ENCODE measurements around the gene CUL4A.

Gene CUL4A

DNA sequence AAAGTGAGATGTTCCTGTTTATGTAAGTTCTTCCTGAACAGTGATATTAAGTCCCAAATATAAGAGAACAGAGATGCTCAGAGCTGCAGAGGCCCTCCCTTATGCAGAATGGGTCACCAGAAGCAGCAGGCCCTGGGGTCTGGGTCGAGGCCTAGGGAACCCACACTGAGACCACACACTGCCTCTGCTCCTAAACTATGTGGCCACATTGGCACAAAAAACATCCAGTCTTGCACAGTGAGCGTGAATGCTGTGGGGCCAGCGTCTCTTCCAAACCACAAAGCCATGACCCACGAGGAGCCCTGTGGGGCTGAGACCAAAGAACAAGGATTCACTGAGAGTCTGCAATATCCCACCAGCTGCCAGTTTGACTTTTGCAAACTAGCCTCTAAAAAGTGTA lies 27.4 kb upstream of the CUL4A start:
- no peak for DNase-seq

DNA sequence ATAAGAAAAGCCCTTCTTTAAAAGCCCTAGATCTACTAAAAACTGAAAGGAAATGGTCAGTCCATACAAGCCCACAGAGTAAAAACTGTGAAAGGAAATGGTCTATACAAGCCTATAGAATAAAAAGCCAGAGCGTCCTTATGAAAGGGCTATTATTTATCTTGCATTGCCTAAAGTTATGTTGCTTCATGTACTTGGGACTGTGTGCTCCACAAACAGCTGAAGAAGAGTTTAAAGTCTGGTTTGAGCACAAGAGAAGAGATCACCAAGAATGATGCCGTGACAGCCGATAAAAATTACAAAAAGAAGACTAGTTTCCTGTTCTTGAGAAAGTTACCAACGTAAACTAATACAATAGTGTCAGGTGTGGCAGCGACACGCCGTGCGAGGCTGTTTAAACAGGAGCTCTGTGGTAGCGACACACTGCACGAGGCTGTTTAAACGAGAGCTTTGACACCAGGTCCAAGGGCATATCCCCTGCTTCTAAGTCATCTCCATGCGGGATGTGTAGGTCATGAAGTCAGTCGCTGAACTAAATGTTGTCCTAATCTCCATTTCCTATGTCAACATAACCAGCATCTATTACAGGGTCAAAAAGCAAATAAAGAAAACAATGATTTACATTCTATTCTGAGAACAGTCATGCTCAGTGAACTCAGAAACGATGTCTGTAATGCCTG lies 25.8 kb upstream of the CUL4A start:
- no peak for DNase-seq

DNA sequence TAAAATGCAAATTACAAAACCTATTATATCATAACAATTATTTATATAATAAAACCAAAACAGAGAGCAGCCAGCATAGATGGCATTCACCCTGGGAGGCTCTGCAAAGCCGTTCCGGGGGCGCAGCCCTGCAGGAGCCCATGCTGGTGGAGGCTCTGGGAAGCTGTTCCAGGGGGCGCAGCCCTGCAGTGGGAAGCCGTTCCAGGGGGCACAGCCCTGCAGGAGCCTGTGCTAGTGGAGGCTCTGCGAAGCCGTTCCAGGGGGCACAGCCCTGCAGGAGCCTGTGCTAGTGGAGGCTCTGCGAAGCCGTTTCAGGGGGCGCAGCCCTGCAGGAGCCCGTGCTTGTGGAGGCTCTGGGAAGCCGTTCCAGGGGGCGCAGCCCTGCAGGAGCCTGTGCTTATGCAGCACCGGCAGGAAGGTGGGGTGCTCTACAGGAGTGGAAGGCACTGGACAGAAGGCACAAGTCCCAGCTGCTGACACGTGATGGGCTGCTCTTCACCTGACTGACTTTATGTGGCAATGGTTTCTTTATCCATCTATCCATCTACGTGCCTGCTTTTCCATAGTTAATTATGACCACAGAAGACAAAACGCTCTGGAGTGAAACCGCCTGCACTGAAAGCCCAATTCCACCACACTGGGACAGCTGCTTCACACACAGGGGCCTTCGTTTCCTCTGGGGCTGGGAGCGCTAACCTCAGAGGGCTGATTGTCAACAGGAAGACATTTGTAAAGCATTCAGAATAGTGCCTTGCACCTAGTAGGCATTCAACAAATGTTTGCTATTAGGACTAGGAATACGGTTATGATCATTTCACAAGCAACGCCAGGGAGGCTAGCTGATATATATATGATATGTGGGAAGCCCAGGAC lies 24.6 kb upstream of the CUL4A start:
- DNase-seq, result peak; percentile 37

DNA sequence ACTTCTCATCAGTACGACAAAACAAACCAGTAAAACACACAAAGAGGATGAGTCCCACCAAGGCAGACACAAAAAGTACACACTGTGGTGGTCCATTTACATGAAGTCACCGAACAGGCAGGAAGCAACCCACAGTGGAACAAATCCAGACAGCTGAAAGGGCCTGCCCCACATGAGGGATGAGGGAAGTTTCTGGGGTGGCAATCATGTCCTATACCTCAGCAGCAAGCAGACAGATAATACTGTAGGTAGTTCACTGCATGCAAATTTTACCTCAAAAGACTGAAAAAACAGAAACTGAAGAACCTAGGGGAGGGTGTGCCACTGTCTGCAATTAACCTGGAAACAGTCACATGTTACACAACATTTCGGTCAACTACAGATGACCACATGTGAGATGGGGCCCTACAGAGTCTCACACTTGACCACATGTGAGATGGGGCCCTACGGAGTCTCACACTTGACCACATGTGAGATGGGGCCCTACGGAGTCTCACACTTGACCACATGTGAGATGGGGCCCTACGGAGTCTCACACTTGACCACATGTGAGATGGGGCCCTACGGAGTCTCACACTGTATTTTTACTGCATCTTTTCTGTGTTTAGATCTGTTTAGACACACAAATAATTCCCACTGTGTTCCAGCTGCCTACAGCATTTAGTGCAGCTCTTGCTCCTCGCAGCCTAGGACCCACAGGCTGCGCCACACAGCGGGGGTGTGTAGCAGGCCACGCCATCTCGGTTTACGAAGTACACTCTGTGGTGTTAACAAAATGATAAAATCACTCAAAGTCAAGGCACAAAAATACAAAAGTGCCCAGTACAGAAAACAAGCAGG lies 23.1 kb upstream of the CUL4A start:
- DNase-seq, result no peak

DNA sequence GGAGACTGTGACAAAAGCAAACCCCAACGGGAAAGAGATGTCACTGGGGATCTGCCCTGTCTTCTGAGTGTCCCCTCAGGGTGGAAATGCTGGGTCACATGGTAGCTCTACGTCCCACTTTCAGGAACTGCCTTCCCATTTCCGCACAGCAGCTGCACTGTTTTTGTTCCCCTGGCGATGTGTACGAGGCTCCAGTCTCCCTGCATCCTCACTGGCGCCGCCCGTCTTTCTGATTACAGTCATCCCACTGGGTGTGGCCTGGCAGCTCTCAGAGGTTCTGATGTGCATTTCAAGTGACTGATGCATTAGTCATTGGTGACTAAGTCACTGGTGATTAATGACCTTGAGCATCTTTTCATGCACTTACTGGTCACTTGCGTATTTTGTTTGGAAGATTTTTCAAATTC lies 22.1 kb upstream of the CUL4A start:
- DNase-seq, result no peak

DNA sequence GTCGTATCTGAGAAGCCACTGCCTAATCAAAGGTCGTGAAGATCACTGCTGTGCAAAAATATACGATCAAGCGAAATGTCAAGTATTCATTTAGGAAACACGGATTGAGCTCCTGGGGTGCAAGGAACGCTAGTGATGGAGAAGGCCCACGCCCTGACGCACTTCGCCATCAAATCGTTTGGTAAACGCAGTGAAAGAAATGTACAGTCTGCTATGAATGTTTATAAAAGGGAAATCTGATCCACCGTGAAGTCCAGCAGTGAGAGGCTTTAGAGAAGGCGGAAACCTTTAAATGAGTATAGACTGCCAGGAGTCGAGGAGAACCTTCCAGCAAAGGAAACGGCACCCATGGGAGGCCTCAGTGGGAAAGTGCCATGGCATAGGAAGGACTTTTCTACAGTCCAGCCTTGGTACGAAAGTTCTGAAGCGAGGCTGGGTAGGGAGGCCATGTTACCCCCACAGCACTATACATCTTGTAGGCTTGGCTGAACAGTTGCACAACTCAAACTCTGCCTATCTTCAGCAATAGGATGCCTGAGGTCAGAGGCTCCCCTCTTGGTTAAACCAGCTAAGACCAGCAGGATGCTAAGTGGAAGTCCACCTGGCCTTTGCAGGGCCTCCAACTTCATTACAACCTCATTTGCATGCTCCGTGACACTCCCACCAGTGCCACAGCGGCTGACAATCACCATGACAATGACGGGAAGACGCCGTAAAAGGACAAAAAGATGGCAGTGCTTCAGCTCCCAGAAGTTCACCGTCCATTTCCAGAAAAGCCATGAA lies 21.3 kb upstream of the CUL4A start:
- no peak for DNase-seq

DNA sequence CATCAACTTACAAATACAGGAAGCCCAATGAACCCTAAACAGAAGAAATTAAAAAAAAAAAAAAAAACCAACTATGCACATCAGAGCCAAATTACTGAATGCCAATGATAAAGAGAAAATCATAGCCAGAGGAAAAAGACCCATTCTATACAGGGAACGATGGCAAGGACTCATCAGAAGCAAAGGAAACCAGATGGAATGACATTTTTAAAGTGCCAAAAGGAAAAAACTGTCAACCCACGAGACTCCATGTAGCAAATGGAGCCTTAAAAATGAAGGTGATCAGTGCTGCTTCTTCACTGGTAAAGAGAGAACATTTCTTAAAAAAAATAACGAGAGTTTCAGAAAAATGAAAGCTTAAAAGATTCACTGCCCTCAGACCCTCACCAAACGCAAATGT lies 19.2 kb upstream of the CUL4A start:
- DNase-seq, result no peak

DNA sequence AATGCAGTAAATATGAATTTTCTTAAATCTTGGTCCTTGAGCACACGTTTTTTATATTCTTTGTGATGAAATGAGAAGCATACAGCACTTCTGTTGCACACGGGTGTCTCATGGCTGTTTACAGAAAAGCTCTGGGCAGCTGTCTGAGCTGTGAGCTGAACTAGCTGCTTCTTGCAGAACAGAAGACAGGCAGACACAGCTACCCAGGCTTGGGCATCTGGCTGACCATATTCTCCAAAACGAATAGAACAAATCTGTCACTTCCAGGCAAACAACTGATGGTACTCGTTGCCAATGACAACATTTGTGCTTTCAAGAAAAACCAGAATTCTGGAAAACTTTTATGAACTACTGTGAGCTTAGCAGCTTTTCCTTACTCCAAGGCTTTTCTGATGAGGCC lies 17.1 kb upstream of the CUL4A start:
- DNase-seq, result no peak

DNA sequence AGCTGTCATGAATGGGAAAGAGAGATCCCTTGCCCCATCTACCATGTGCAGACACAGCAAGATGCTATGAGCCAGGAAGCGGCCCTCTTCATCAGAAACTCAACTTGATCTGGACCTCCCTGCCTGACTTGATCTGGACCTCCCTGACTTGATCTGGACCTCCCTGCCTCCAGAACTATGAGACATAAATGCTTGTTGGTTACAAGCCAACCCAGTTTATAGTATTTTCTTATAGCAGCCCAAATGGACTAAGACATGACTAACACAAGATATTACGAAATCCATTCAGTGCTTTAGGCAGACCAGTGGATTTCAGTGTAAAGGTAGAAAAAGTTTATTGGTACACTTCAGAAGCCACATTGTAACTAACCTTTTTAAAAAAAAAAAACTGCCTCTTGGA lies 16.5 kb upstream of the CUL4A start:
- no peak for DNase-seq

DNA sequence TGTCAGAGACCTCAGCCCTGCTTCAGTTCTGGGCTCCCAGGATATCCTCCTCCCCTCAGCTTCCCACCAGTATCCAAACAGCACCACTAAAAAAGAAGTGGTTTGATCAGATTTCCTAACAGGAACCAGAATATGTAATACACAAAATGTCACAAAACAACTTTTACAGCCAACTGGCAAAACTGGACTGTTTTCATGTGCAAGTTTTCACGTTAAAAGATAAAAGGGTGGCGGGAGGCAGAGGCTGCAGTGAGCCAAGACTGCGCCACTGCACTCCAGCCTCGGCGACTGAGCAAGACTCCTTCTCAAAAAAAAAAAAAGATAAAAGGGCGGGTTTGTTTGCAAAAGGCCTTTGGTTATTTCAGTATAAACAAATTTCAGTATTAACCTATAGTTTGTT lies 14.1 kb upstream of the CUL4A start:
- DNase-seq, result no peak

DNA sequence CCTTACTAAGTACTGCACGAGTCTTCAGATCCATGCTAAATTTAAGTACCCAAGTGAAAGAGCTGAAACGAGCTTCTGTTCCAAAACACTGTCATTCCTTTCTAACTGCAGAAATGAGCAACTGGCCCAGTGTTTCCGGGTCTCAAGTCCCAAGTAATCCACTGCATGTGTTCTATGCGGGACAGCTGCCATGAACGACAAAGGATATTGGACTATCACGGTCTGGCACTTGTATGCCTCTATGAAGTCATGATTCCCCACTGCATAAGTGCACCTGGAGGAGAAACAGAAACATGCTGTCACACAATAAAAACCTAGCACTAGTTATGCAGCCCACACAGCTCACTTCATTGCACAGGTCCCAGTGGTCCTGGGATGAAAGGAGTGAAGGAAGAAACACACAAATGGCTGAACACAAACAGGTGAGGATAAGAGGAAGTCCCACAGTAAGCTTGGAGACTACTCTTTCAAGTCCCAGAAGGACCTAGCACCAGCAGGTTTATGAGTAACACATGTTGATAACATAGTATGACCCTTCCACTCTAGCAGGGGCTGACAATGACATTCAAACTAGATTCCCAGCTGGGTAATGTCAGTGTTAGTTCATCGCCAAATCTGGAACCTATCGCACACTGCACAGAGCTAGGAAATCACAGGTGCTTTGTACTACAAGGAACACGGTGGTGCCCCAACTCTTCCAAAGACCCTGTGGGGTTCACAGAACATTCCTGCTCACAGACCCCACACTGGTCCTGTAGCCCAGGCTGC lies 12.3 kb upstream of the CUL4A start:
- DNase-seq, result no peak

DNA sequence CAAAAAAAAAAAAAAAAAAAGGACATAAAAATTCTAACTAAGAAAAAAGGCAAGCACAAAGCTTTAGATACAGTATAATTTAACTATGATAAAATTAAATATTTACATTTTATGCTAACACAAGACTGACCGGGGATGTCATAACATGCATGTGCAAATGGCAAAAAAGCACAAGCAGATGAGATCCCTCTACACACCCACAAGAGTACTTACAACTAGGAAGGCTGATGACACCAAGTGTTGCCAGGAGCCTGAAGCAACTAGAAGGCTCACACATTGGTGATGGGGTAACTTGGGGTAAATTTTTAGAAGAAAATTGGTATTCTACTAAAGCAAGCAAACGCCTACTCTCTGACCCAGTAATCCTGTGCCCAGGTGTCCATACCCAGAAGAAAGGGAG lies 7.6 kb upstream of the CUL4A start:
- DNase-seq, result no peak

DNA sequence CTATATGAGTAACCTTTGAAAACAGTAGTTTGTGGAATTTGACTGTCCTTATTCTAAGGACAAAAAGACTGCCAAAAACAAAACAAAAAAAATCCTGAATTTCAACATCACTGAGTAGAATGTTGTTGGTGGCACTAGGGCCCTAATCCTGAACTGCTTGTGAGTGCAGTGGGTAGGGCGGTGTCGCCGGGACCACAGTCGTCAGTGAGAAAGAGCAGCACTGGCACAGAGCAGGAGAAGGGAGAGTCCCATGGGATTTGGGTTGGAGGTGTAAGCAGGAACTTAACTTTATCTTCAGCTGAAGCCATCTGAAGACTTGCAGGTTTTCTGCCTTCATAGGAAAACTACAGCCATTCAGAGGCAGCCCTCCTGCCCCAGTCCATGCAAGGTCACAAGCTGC lies 6.5 kb upstream of the CUL4A start:
- DNase-seq, result no peak

DNA sequence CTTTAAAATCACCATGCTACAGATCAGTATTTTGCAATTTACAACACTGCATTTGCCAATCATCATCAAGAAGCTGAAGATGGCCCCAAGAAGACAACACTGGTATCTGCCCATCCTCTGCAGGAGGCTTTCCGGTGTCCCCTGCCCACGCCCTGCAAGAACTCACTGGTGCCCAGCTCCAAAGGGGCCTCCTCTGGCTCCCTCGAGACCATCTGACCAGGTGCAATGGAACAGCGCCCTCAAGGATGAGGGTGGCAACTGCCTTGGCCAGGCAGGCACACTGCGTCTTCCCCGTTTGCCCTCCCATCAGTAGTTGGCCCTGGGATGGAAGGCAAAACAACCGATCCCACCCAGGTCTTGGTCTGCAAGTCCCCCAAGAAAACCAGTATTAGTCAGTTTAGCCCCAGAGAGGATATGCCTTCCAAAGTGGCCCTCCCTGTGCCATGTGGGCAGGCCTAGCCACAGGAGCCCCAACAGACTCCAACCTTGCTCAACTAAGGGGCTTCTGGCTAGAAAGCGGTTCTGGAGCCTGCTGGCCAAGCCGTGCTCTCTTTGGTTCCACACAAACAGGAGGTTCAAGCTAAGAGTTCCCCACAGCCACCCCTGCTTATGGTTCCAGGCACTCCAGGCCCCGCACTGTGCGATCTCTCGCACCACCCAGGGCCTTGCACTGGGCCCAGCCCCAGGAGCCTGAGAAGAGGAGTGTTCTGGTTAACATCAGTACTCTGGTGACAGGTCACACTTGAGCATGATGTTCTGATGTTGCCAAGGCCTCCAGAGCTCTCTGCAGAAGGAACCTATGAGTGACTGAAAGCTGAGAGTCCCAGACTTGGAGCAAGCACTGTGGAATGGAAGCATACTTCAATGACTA lies 5.7 kb upstream of the CUL4A start:
- DNase-seq, result no peak

DNA sequence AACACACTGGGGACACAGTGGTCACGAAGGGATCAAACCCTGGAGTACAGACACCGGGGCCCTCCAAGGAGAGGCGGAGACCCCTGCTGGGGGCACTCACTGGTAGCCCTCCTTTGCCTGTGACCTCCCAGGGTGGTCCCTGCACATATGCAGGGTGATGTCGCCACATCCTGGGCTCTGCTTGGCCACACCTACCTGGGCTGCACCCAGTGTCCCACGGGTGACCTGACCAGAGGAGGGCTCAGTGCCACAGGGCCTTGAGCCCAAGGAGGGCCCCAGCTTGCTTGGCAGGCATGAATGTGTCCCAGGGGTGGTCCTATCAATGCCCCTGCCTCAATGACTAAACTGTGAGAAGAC lies 5.1 kb upstream of the CUL4A start:
- DNase-seq, result no peak

DNA sequence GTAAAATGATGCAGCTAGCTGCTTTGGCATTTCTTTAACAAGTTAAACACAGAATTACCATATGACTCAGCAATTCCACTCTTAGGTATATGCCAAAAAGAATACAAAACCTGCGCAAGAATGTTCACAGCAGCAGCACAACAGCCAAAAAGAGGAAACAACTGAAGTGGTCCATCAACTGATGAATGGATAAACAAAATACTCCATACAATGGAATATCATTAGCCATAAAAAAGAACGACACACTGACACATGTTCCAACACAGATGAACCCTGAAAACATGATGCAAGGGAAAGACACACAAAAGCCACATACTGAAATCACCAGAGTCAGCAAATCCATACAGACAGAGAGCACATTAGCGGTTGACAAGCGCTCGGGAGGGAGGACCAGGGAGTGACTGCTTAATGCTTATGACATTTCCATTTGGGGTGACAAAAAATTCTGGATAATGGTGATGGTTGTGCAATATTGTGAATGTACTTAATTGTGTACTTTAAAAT lies 3.9 kb upstream of the CUL4A start:
- DNase-seq, result no peak

DNA sequence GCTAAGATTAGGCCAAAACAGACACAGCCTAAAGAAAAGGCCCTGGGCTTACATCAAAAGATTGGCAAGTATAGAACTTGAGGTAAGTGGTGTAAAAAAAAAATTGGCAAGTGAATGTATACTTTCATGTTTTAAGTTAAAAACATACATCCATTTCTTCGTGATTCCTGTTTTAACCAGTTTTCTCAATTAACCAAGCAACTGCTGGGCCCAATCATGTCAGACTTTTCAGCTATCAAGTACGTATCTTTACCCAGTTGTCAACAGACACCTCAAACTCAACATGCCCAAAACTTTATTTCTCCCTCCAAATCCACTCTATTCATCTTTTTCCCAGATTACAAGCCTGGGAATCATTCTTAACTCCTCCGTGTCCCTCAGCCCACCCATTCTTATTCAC lies 2.0 kb upstream of the CUL4A start:
- DNase-seq, result no peak

DNA sequence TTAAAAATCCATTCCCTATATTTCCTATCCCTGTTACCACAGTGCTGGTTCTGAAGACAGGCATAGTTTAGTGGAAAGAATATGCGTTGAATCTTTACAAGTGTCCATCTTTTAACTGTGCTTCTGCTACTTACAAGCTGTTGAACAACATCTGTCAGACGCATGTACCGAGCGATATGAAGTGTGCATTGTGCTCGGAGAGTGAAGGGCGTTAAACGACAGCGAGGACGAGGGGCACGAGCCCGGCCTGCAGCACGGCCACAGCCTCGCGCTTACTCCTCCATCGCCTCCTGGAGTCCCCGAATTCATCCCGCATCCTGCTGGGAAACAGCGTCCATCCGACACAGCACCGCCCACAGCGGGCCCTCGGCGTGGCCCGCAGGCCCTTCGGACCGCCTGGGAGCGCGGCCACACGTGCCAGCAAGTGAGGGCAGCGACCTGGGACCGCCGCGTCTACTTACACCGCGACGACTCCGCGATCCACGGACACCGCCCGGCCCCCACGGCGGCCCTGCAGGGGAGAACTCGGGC lies 1.5 kb upstream of the CUL4A start:
- DNase-seq, result no peak

DNA sequence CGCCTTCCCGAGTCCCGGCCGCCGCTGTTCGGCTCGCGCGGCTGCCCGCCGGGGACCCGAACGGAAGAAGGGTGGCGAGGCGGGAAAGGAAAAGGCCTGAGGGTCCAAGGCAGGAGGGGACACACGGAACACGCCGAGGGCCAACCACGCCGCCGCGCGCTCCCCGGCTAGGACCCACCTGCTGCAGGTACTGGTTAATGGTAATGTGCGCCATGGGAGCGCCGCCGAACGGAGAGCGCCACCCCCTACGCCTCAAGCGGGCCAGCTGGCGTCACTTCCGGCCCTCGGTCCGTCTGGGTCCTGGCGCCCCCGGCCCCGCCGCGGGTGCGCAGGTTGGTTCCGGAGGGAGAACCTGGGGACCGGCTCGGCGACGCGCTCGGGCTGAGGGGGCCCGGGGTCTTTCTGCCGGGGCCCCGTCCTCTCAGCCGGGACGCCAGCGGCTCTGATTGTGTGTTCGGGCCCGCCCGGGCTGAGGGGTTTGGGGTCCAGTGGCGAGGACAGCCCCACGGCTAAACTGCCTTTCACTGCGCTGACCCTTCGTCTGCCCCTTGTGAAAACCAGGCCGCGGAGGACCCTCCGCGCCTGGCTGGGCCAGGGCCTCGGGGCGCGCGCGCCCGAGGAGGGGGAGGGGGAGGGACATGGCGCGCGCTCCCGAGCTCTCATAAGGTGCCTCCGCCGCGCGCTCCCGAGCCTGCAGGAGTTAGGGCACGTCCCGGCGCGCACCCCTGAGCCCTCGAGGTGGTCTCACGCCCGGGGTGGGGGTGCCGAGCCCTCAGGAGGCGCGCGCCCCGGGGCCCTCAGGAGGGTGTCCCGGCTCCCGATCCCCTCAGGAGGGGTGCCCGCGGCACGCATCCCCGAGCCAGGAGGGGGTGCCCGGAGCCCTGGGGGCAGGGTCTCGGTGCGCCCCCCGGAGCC lies 735 bp upstream of the CUL4A start, which contains the start of gene PCID2:
Gene PCID2, minus strand, starts transcription at position 249 of the 915 bp plus-strand sequence. Its CDS starts 35 bp downstream, at position 214.
- DNase-seq, result peak; percentile 90
